Panc1 (cell line): Measurements from ENCODE around the gene TSHZ2.

Experiments
- POLR2AphosphoS5 ChIP-seq: IDR thresholded peaks from 2 replicates; pipeline ENCODE4 v1.6.1; 2012; ENCODE audit warnings: mild to moderate bottlenecking, low read depth, low read length, moderate library complexity
- SIN3A ChIP-seq: IDR thresholded peaks from 2 replicates; pipeline ENCODE4 v1.6.1; 2012; ENCODE audit warnings: low read depth, mild to moderate bottlenecking, low read length, moderate library complexity, borderline replicate concordance; ENCODE audit not compliant: insufficient read depth
- TCF7L2 ChIP-seq: IDR thresholded peaks from 2 replicates; pipeline ENCODE4 v1.6.1; 2011; ENCODE audit warnings: mild to moderate bottlenecking, low read depth, low read length, inconsistent platforms
- TF ChIP-seq, protein P1 (sequence below): fragments of 450-650 bp; IDR thresholded peaks from 2 replicates; pipeline ENCODE4 v1.5.1; 2017; ENCODE audit warnings: mild to moderate bottlenecking
- TF ChIP-seq, protein P2 (sequence below), 2 experiments: IDR thresholded peaks; 2 replicates each; pipeline ENCODE4 v1.6.1; 2011 to 2012; ENCODE audit warnings: low read depth in 2 of 2, control low read depth in 1 of 2, low read length in 1 of 2, mild to moderate bottlenecking in 1 of 2, moderate library complexity in 1 of 2; ENCODE audit not compliant: insufficient read depth in 1 of 2

DNA sequence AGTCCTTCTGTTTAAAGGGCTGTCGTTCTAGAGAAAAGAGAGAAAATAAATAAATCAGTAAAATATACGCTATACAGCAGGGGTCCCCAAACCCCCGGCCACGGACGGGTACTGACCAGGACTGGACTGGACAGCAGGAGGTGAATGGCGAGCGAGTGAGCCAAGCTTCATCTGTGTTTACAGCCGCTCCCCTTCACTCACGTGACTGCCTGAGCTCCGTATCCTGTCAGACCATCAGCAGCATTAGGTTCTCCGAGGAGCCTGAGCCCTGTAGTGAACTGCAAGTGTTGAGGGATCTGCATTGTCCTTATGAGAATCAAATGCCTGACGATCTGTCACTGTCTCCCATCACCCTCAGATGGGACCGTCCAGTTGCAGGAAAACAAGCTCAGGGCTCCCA lies 545.0 kb downstream of the TSHZ2 start:
- TF ChIP-seq, protein P1, sequence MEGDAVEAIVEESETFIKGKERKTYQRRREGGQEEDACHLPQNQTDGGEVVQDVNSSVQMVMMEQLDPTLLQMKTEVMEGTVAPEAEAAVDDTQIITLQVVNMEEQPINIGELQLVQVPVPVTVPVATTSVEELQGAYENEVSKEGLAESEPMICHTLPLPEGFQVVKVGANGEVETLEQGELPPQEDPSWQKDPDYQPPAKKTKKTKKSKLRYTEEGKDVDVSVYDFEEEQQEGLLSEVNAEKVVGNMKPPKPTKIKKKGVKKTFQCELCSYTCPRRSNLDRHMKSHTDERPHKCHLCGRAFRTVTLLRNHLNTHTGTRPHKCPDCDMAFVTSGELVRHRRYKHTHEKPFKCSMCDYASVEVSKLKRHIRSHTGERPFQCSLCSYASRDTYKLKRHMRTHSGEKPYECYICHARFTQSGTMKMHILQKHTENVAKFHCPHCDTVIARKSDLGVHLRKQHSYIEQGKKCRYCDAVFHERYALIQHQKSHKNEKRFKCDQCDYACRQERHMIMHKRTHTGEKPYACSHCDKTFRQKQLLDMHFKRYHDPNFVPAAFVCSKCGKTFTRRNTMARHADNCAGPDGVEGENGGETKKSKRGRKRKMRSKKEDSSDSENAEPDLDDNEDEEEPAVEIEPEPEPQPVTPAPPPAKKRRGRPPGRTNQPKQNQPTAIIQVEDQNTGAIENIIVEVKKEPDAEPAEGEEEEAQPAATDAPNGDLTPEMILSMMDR = no peak
- TF ChIP-seq TCF7L2 = no peak
- TF ChIP-seq POLR2AphosphoS5 = no peak
- no peak for TF ChIP-seq SIN3A
- TF ChIP-seq, protein P2, sequence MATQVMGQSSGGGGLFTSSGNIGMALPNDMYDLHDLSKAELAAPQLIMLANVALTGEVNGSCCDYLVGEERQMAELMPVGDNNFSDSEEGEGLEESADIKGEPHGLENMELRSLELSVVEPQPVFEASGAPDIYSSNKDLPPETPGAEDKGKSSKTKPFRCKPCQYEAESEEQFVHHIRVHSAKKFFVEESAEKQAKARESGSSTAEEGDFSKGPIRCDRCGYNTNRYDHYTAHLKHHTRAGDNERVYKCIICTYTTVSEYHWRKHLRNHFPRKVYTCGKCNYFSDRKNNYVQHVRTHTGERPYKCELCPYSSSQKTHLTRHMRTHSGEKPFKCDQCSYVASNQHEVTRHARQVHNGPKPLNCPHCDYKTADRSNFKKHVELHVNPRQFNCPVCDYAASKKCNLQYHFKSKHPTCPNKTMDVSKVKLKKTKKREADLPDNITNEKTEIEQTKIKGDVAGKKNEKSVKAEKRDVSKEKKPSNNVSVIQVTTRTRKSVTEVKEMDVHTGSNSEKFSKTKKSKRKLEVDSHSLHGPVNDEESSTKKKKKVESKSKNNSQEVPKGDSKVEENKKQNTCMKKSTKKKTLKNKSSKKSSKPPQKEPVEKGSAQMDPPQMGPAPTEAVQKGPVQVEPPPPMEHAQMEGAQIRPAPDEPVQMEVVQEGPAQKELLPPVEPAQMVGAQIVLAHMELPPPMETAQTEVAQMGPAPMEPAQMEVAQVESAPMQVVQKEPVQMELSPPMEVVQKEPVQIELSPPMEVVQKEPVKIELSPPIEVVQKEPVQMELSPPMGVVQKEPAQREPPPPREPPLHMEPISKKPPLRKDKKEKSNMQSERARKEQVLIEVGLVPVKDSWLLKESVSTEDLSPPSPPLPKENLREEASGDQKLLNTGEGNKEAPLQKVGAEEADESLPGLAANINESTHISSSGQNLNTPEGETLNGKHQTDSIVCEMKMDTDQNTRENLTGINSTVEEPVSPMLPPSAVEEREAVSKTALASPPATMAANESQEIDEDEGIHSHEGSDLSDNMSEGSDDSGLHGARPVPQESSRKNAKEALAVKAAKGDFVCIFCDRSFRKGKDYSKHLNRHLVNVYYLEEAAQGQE (IDR thresholded peaks at IDR 0.05; ENCODE audit: insufficient read depth in 1 of 2, low read depth in 2 of 2, low read length in 1 of 2) = no peak
